GM12878 (cell line): Measurements from ENCODE around the gene NFASC. TPM values are rescaled to one million over a fixed set of nuclear protein-coding genes. Genes with fewer than 3 reads are reported as not detected.

Experiments
- ATAC-seq: fragments of 200-7000 bp; cut with Tn5 transposase; 3 replicates; pipeline ENCODE4 v1.9.1; 2020; ENCODE audit warnings: mild to moderate bottlenecking, moderate library complexity
- BruUV-seq: library from RNA; stranded (reverse); fragments of 400-500 nt; replicated peaks from 2 replicates; lab custom pipeline; 2021; lab: Mats Ljungman, UMichigan
- CTCF ChIA-PET: fragments of 300-600 bp; sonication (Branson Sonifier 250); formaldehyde crosslinking; extraction: SDS; loops from one replicate; lab custom pipeline; 2021; ENCODE audit warnings: inconsistent platforms; lab: Yijun Ruan, JAX
- POLR2A ChIA-PET: fragments of 350-600 bp; formaldehyde crosslinking; extraction: SDS; loops from one replicate; lab custom pipeline; 2021; ENCODE audit warnings: inconsistent platforms; lab: Charles Lee
- RAD21 ChIA-PET: fragments of 300-600 bp; sonication (Branson Sonifier 250); formaldehyde crosslinking; loops from one replicate; lab custom pipeline; 2023; ENCODE audit warnings: antibody characterized with exemption; ENCODE audit not compliant: unreplicated experiment; lab: Charles Lee
- SMC1A ChIA-PET: fragments of 300-600 bp; sonication (Branson Sonifier 250); formaldehyde crosslinking; loops from one replicate; lab custom pipeline; 2023; ENCODE audit not compliant: unreplicated experiment, uncharacterized antibody; lab: Charles Lee
- DNase-seq: peaks from one replicate; pipeline ENCODE4 v3.0.0-alpha.2; 2011; ENCODE audit warnings: low read depth, low spot score
- FAIRE-seq: peaks from 3 replicates; lab custom pipeline; 2011; peaks lifted over from hg19 to GRCh38; lab: Jason Lieb, UNC
- H2AFZ ChIP-seq: 2 replicates; pipeline ENCODE4 v1.6.0; 2011; ENCODE audit warnings: low read depth, low read length, control low read depth; ENCODE audit not compliant: control insufficient read depth
- H3K27ac ChIP-seq: 2 replicates; pipeline ENCODE4 v1.5.1; 2011; ENCODE audit warnings: control low read depth; ENCODE audit not compliant: control insufficient read depth, insufficient read depth
- H3K27me3 ChIP-seq, 2 experiments: replicated peaks in 1 of 2; 2 replicates each; pipeline versions ENCODE4 v1.6.0 to v1.6.1; 2011; ENCODE audit warnings: low read length in 1 of 2; ENCODE audit not compliant: control insufficient read depth in 2 of 2, insufficient read depth in 2 of 2
- H3K36me3 ChIP-seq, 2 experiments: 2 replicates each; pipeline ENCODE4 v1.5.1; 2011; ENCODE audit warnings: low read length in 1 of 2; ENCODE audit not compliant: control insufficient read depth in 2 of 2, insufficient read depth in 2 of 2
- H3K4me1 ChIP-seq: 2 replicates; pipeline ENCODE4 v1.6.1; 2011; ENCODE audit warnings: mild to moderate bottlenecking, low read length, moderate library complexity, mixed read lengths; ENCODE audit not compliant: control insufficient read depth, insufficient read depth
- H3K4me2 ChIP-seq: 2 replicates; pipeline ENCODE4 v1.6.0; 2011; ENCODE audit warnings: control low read depth; ENCODE audit not compliant: control insufficient read depth, insufficient read depth
- H3K4me3 ChIP-seq: fragments of 200-600 bp; sonication (generic); 2 replicates; pipeline ENCODE4 v1.5.1; 2016
- H3K79me2 ChIP-seq: 2 replicates; pipeline ENCODE4 v1.6.0; 2011; ENCODE audit warnings: low read length; ENCODE audit not compliant: control insufficient read depth, insufficient read depth
- H3K9ac ChIP-seq: 2 replicates; pipeline ENCODE4 v1.8.0; 2011; ENCODE audit warnings: low read length, control low read depth, mixed read lengths; ENCODE audit not compliant: control insufficient read depth, insufficient read depth
- H3K9me3 ChIP-seq: replicated peaks from 3 replicates; pipeline ENCODE4 v1.5.1; 2011; ENCODE audit warnings: mild to moderate bottlenecking, low read length; ENCODE audit not compliant: control insufficient read depth, insufficient read depth
- H4K20me1 ChIP-seq: 2 replicates; pipeline ENCODE4 v1.6.0; 2011; ENCODE audit not compliant: control insufficient read depth, insufficient read depth
- CBX5 ChIP-seq: sonication (generic); IDR thresholded peaks from 2 replicates; pipeline ENCODE4 v1.6.1; 2016; ENCODE audit warnings: low read depth, moderate library complexity, mild to moderate bottlenecking, inconsistent platforms
- ETV6 ChIP-seq, 2 experiments: fragments of 450-650 bp in 1 of 2; IDR thresholded peaks in 1 of 2; conservative IDR thresholded peaks in 1 of 2; 2 replicates each; pipeline ENCODE4 v1.6.1; 2014; ENCODE audit warnings: antibody characterized with exemption in 1 of 2, borderline replicate concordance in 1 of 2, low read depth in 1 of 2, mild to moderate bottlenecking in 1 of 2, moderate library complexity in 1 of 2
- FOS ChIP-seq: IDR thresholded peaks from 3 replicates; pipeline ENCODE4 v1.6.1; 2011; ENCODE audit warnings: borderline replicate concordance; ENCODE audit not compliant: insufficient read length; ENCODE audit errors: extremely low read depth
- KDM1A ChIP-seq: fragments of 200-600 bp; sonication (generic); IDR thresholded peaks from 2 replicates; pipeline ENCODE4 v1.6.1; 2016; ENCODE audit warnings: borderline replicate concordance
- NR2C2 ChIP-seq: IDR thresholded peaks from 2 replicates; pipeline ENCODE4 v1.6.1; 2011; ENCODE audit warnings: borderline replicate concordance, low read depth; ENCODE audit not compliant: control insufficient read depth, insufficient read length
- POU2F2 ChIP-seq: IDR thresholded peaks from 3 replicates; pipeline ENCODE4 v1.6.1; 2011; ENCODE audit warnings: low read depth, mild to moderate bottlenecking, low read length, borderline replicate concordance
- SIN3A ChIP-seq: IDR thresholded peaks from 2 replicates; pipeline ENCODE4 v1.6.1; 2012; ENCODE audit warnings: low read depth, low read length, improper control_type of control experiment
- SMAD1 ChIP-seq: fragments of 450-650 bp; IDR thresholded peaks from 2 replicates; pipeline ENCODE4 v1.6.1; 2018; ENCODE audit warnings: mild to moderate bottlenecking, low read depth; ENCODE audit not compliant: partially characterized antibody
- SMC3 ChIP-seq: IDR thresholded peaks from 2 replicates; pipeline ENCODE4 v1.6.1; 2011; ENCODE audit warnings: low read length, improper control_type of control experiment, borderline replicate concordance
- SUPT20H ChIP-seq: IDR thresholded peaks from 2 replicates; pipeline ENCODE4 v1.6.1; 2011; ENCODE audit warnings: low read depth, mild to moderate bottlenecking, low read length, moderate library complexity, borderline replicate concordance; ENCODE audit not compliant: control insufficient read depth
- TAF1 ChIP-seq: IDR thresholded peaks from 2 replicates; pipeline ENCODE4 v1.6.1; 2011; ENCODE audit warnings: mild to moderate bottlenecking, low read depth, low read length, borderline replicate concordance
- TBL1XR1 ChIP-seq: IDR thresholded peaks from 2 replicates; pipeline ENCODE4 v1.6.1; 2012; ENCODE audit warnings: low read depth, low read length, improper control_type of control experiment
- ZNF217 ChIP-seq: fragments of 450-650 bp; IDR thresholded peaks from 2 replicates; pipeline ENCODE4 v1.6.1; 2017; ENCODE audit warnings: antibody characterized with exemption, mild to moderate bottlenecking
- WGBS: methylation state at CpG from one replicate; pipeline ENCODE4 v1.1.6; 2016; ENCODE audit warnings: low lambda C conversion rate; ENCODE audit not compliant: insufficient replicate concordance, insufficient coverage; ENCODE audit errors: missing lambda C conversion rate; 5-methylcytosine and 5-hydroxymethylcytosine counted together
- in situ Hi-C: fragments of 300-500 bp; cut with MboI; formaldehyde crosslinking; loops from 9 replicates; pipeline ENCODE4 v1.14.3; 2018; ENCODE audit warnings: mixed read lengths
- intact Hi-C: fragments of 100-400 bp; cut with micrococcal nuclease; formaldehyde crosslinking; loops from one replicate; pipeline ENCODE4 v1.14.2; 2022; ENCODE audit not compliant: unreplicated experiment
- polyA plus RNA-seq, 11 experiments: library from polyadenylated mRNA; depleted of rRNA in 4 of 11; unstranded in 6 of 11; stranded (reverse) in 5 of 11; fragments of >200 nt; fragmentation: Nextera tagmentation in 4 of 11; fragmentation: Illumina TruSeq in 1 of 11; extraction: Ambion mirVana in 4 of 11; extraction: Trizol in 1 of 11; gene quantifications; 1 replicate in 1 of 11; 2 replicates in 10 of 11; pipeline versions ENCODE4 v1.2.1 to v1.2.3, GENCODE V29; 2011 to 2016; ENCODE audit warnings: inconsistent platforms in 2 of 11, missing spikeins in 2 of 11, low read depth in 1 of 11
- total RNA-seq, 4 experiments: library from RNA; depleted of rRNA in 3 of 4; stranded (reverse); fragments of >200 nt in 3 of 4; fragmentation: Illumina TruSeq in 1 of 4; extraction: Trizol in 1 of 4; gene quantifications; 2 replicates each; pipeline versions ENCODE4 v1.2.1 to v1.2.3, GENCODE V29; 2013 to 2021
- TF ChIP-seq, protein P1 (sequence below): fragments of 450-650 bp; formaldehyde crosslinking; IDR thresholded peaks from 2 replicates; pipeline ENCODE4 v1.4.0; 2022; ENCODE audit warnings: mild to moderate bottlenecking, moderate library complexity
- TF ChIP-seq, protein P2 (sequence below): fragments of 450-650 bp; IDR thresholded peaks from 2 replicates; pipeline ENCODE4 v1.6.1; 2017; ENCODE audit warnings: low read depth, mild to moderate bottlenecking, moderate library complexity
- TF ChIP-seq, protein P3 (sequence below): IDR thresholded peaks from 2 replicates; pipeline ENCODE4 v1.6.1; 2012; ENCODE audit warnings: low read depth, low read length, improper control_type of control experiment

The NFASC gene
- total and polyA plus RNA-seq, 10 of the 15 experiments (the other 5 are each of a cell fraction or from before 2014, with no cell fraction given): 0.04 to 0.31 (median 0.12) TPM; not detected in 4

DNA sequence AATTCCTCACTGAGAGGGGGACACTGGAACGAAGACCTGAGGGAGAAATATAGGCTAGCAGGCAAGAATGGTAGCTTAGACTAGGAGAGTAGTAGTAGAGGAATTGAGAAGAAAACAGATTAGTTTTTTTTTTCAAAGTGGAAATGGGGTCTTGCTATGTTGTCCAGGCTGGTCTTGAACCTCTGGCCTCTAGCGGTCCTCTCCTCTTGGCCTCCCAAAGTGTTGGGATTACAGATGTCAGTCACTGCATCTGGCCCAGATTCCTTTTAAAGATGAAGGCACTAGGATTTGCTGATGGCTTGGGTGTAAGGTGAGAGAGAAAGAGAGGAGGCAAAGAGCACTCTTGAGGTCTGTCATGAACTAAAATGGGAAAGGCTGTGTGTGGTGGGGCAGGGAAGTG, 30.1 kb downstream of the NFASC start:
- Histone ChIP-seq H4K20me1 (no peaks in the 10 kb centered on the region), H3K9ac (no peak overlapping the region), H3K4me1 (no peaks in the 10 kb centered on the region), H3K4me3 (no peak overlapping the region), H3K27me3 (peaks cover 0 to 5% of the 10 kb centered on the region in 2 experiments; a peak in 2 of 4 replicates), H3K4me2 (no peak overlapping the region)
- intact Hi-C loops: no loop called here
- 30% methylated on average over 2 of the region's 2 CpGs for WGBS
- BruUV-seq: no TSS peak
- ChIA-PET POLR2A (no interaction called here), SMC1A (no interaction called here)
- TF ChIP-seq SIN3A (no peak), FOS (no peak), CBX5 (no peak), KDM1A (no peak), TAF1 (no peak), SMAD1 (no peak), SUPT20H (no peak), ZNF217 (no peak), SMC3 (no peak), POU2F2 (no peak), NR2C2 (no peak), TBL1XR1 (no peak), ETV6 (conservative IDR thresholded peaks at IDR 0.05 in 1 of 2, IDR thresholded peaks at IDR 0.05 in 1 of 2; ENCODE audit: borderline replicate concordance in 1 of 2, low read depth in 1 of 2) (no peak)
- TF ChIP-seq, protein P1, sequence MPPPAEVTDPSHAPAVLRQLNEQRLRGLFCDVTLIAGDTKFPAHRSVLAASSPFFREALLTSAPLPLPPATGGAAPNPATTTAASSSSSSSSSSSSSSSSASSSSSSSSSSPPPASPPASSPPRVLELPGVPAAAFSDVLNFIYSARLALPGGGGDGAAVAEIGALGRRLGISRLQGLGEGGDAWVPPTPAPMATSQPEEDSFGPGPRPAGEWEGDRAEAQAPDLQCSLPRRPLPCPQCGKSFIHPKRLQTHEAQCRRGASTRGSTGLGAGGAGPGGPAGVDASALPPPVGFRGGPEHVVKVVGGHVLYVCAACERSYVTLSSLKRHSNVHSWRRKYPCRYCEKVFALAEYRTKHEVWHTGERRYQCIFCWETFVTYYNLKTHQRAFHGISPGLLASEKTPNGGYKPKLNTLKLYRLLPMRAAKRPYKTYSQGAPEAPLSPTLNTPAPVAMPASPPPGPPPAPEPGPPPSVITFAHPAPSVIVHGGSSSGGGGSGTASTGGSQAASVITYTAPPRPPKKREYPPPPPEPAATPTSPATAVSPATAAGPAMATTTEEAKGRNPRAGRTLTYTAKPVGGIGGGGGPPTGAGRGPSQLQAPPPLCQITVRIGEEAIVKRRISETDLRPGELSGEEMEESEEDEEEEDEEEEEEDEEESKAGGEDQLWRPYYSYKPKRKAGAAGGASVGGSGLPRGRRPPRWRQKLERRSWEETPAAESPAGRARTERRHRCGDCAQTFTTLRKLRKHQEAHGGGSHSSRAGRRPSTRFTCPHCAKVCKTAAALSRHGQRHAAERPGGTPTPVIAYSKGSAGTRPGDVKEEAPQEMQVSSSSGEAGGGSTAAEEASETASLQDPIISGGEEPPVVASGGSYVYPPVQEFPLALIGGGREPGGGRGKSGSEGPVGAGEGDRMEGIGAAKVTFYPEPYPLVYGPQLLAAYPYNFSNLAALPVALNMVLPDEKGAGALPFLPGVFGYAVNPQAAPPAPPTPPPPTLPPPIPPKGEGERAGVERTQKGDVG (CRISPR knock-in tag): no peak
- TF ChIP-seq, protein P2, sequence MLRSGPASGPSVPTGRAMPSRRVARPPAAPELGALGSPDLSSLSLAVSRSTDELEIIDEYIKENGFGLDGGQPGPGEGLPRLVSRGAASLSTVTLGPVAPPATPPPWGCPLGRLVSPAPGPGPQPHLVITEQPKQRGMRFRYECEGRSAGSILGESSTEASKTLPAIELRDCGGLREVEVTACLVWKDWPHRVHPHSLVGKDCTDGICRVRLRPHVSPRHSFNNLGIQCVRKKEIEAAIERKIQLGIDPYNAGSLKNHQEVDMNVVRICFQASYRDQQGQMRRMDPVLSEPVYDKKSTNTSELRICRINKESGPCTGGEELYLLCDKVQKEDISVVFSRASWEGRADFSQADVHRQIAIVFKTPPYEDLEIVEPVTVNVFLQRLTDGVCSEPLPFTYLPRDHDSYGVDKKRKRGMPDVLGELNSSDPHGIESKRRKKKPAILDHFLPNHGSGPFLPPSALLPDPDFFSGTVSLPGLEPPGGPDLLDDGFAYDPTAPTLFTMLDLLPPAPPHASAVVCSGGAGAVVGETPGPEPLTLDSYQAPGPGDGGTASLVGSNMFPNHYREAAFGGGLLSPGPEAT: no peak
- TF ChIP-seq, protein P3, sequence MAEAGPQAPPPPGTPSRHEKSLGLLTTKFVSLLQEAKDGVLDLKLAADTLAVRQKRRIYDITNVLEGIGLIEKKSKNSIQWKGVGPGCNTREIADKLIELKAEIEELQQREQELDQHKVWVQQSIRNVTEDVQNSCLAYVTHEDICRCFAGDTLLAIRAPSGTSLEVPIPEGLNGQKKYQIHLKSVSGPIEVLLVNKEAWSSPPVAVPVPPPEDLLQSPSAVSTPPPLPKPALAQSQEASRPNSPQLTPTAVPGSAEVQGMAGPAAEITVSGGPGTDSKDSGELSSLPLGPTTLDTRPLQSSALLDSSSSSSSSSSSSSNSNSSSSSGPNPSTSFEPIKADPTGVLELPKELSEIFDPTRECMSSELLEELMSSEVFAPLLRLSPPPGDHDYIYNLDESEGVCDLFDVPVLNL: no peak
- TF ChIP-seq, all 136 proteins: peak for 0
- CTCF ChIA-PET: no interaction called here
- in situ Hi-C loops: no loop called here
- H2AFZ ChIP-seq: no peak overlapping the region
- H3K9me3 ChIP-seq: no peaks in the 10 kb centered on the region
- H3K27ac ChIP-seq: no peak overlapping the region
- H3K79me2 ChIP-seq: no peaks in the 10 kb centered on the region
- no peak for DNase-seq
- RAD21 ChIA-PET: no interaction called here
- no peak for FAIRE-seq
- no peaks in the 10 kb centered on the region for H3K36me3 ChIP-seq
- no peak for ATAC-seq
